NCI-H1105 (cell line): ENCODE data around the gene CLDN14.

Experiments used
- DNase-seq: peaks from one replicate; lab custom pipeline; 2025; lab: John Stamatoyannopoulos, UW

Gene CLDN14

DNA sequence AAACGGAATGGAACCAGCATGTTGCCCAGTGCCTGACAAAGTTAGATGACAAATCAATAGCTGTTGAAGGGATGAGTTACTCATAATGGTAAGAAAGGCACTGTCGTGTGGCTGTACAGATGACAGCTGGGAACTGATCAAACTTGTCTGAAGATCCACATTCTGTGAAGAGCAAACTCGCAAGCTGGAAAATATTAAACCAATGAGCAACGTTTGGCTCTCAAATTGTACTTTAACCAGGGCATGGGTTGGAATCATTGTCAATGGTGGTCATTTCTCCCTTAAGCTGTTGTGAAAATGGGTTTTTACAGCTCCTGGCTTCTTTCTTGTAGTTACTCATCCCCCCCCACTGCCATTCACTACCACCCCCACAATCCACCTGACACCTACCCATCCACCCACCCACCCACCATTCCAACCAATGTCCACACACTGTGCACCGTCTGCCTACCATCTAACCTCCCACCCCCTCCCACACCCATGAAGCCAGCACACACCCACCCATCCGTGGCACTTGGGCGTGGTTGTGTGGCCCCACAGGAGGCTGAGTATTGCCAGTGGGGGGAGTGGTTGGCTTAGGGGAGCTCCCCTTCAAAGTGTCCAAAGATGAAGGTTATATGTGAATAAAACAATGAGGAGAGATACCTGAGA, 46.7 kb downstream of the CLDN14 start:
- no peak for DNase-seq

DNA sequence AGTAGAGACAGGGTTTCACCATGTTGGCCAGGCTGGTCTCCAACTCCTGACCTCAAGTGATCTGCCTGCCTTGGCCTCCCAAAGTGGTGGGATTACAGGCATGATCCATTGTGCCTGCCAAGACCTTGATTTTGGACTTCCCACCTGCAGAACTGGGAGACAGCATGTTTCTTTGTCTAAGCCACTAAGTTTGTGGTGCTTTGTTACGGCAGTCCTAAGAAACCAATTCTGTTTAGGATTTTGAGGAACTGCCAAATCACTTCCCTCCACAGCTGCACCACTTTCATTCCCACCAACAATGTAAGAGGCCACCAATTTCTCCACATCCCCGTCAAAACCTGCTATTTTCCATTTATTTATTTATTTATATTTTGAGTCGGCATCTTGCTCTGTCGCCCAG, 48.7 kb downstream of the CLDN14 start:
- no peak for DNase-seq

DNA sequence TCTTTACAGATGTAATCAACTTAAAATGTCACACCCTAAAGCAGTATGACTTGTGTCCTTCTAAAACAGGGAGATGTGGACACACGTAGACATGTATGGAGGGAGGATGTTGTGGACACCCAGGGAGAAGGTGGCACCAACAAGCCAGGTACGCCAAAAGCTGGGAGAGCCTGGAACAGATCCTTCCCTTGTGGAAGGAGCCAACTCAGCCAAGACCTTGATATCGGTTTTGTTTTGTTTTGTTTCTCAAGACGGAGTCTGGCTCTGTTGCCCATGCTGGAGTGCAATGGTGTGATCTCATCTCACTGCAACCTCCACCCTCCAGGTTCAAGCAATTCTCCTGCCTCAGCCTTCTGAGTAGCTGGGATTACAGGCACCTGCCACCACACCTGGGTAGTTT, 49.1 kb downstream of the CLDN14 start:
- no peak for DNase-seq

DNA sequence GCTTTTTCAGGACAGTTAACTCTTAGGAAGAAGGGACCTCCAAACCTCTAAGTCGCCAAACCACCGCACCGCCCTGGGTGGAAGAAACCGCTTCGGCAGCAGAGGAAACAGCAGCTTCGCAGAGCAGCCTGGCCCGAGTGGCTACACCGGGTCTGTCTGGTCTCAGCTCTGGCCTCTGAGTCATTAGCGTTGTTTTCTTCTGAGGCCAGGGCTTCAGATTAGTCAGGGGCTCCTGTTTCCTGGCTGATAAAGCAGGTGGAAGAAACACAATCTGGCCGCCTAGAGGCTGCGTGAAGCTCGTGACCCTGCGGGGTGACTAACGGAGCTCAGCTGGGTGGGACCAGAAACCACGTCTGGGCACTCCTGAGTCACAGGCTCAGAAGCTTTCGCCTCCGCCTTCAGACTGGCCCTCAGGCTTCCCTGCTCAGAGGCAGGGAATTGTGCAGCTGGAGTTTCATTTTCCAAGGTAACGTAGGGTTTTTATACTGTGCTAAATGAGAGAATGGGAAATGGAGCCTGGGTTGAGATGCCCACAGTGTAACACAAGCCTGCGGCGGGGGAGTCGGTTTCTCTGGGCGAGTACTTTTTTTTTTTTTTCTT, 49.9 kb downstream of the CLDN14 start:
- no peak for DNase-seq

DNA sequence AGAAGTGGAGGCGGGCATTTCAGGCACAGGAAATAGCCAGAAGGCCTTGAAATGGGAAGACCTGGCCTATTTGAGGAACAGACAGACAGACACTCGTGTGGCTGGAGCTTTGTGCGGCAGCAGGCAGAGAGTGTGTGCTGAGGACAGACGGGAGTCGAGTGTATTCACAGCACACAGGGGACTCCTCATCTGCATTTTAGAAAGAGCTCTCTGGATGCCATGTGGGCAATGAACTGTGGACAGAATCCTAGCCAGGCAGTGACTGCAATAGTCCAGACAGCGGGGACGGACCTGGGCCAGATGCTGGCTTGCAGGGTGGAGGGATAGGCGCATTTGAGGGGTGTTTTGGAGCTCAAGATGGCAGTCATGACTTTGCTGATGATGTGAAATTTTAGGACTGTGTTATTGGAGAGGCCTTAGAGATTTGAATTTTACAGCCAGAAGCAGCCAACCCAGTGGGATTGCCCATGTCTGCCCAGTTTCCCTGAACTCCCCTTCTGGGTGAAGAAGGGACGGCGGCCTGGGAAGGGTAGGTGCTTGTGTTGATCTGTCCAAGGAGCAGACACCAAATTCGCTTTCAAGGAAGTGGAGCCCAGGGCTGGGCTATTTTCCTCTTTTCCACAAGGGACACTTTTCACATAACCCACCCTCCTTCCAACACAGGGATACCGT, 51.0 kb downstream of the CLDN14 start:
- DNase-seq = no peak

DNA sequence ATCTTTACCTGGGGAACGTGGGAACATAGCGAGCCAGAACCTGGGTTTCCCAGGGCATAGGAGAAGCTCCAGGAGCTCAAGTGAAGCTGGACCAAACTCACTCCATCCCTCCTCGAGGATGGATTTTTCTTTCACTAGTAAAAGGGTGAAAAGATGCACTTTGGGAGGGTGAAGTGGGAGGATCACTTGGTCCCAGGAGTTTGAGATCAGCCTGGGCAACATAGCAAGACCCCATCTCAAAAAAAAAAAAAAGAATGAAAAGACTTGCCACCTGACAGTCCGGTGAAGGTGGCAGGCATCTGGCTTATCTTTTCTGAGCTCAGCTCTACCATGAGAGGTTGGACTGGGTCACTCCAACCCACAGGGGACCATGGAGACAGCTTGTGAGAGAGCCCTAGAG, 52.4 kb downstream of the CLDN14 start:
- DNase-seq = no peak

DNA sequence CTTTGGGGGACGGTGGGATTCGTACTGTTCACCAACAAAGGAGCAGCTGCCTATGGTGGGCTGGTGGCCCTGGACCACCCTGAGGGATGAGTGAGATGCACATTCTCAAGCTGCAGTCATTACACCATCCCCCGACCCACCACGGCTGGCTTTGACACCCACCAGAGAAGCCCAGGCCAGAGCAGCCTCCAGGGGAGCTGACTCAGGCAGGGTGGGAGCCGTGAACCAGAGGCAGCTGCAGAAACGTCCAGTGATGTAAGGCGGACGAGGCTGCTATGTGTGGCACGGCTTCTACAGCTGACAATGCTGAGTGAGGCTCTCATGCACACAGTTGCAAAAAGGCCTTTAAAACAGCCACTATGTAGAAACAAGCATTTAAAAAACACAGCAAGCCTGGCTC, 54.6 kb downstream of the CLDN14 start:
- DNase-seq = no peak

DNA sequence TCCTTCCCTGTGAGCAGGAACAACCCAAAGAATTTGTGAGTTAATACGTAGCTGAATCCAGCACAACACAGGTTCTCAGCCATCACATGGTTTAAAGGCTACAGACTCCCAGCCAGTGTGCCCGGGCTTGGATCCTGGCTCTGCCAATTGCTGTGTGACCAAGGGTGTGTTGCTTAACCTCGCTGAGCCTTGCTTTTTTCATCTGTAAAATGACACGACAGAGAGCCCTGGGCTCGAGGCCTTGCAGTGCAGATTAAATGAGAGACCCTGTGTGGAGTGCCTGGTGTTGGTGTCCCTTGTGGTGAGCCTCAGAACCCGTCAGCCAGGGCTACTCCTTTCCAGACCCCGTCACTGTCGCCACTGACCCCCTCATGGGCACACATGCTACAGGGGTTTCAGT, 55.3 kb downstream of the CLDN14 start:
- no peak for DNase-seq

DNA sequence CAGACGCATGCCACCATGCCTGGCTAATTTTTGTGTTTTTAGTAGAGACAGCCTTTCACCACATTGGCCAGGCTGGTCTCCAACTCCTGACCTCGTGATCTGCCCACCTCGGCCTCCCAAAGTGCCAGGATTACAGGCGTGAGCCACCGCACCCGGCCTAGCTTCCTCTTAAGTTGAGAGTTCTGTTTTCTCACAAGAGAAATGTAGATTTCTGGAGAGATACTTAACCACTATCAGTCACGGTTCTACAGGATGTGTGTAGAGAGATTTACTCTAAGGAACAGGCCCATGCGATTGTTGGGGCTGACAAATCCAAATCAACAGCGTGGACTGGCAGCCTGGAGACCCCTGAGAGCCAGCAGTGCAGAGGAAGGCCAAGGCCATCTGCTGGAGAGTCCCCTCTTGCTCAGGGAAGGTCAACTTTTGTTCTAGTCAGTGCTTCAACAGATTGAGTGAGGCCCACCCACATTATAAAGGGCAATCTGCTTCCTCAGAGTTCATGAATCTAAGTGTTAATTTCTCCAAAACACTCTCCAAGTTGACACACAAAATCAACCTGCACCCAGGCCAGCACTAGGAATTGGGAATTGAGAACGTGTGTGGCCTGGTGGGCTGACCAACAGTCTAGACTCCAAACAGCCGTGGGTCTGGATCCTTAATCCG, 56.0 kb downstream of the CLDN14 start:
- DNase-seq = no peak

DNA sequence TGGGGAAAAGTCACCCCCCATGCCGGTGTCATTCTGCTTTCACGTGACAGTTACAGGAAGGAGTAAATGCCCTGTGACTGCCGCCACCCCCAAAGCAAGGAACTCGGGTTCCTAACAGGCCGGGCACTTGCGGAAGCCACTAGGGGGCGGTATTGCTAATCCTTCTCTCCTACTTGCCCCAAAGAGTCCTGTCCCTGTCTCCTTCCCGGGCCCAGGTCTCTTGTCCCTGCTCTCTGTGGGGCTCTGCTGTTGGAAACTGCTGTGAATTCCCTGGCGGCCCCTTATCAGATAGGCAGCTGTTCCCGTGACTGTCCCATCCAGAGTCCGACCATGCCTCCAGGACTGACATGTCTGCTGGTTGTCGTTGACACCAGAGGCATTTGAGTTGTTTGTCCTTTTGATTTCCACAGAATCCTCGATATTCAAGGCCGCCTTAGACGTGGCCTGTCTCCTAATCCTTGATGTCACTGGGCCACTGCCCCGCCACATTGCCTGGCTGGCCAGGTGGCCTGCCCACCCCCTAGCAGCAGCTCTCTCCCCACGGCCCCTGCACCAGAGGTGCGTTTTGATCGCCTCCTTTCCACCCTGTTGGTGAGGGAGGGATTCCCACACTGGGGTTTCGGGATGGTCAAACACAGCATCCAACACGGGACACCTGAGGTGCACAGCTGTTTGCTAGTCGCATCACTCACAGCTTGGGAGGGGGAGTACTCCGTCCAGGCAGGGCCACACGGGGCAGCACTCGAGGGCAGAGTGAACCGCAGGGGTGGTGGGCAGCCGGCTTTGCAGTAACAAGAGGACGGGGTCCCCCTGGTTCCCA, 57.4 kb downstream of the CLDN14 start:
- no peak for DNase-seq

DNA sequence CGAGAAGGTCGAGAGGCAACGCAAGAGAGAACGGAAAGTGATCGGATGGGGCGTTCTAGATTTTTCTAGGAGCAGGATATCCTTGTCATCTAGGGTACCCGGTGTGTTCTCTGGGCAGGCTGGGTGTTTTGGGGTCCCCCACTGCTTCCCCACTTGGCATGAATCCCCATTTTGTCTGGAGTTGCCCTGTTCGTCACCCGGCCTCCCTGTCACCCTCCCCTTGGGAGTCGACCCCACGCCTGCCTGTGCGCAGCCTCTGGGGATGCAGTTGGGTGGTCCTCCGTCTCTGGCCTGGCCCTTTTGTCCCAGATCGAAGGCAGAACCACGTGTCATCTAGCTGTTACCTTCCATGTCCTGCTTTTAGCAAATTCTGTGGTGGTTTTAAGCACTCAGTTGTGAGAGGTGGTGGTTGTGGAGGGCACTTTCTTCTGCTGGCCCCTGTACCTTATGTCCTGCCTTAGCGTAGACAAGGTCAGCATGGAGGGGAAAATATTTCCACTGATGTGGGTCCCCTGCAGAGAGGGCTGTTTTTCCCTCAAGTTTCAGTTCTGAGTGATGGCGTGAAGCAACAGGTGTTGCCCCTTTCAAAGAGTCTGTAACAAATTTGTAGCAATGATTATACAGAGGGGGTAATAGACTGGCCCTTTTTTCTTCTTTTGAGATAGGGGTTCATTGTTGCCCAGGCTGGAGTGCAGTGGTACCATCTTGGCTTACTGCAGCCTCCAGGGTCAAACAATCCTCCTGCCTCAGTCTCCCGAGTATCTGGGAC, 59.2 kb downstream of the CLDN14 start:
- DNase-seq = no peak

DNA sequence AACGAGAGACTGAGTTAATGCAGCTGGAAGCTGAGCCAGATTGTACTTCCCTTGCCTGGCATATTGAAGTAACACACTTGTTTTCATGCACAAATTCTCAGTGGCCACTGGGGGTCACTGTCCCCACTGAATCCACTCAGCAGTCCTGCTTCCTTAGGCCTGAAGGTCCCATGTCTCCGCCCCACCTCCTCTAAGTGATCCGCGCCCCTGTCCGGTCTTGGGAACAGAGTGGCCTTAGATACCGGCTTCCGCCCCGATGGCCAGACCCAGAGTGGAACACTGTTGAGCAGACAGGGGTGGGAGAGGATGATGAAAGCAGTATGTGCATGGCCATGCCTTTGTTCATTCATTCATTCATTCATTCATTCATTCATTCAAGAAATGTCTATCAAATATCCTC, 59.9 kb downstream of the CLDN14 start:
- DNase-seq = peak; percentile 2

DNA sequence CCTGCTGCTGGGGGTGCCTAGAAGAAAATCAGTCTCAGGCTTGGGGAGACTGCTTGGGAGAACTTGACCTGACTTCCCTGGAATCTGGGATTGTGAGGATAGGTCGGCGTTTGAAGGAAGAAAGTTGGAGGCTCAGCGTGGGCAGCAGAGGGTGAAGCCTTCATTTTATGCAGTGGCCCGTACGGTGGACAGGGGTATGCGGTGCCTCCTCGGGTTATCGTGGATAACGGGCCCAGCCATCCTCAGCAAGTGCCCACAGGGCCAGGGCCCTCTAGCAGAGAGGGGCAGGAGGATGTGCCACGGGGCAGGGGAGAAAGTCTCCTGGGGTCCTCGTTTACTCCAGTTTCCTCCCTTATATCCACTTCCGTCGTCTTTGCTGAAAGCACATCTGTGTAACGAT, 60.7 kb downstream of the CLDN14 start:
- no peak for DNase-seq

DNA sequence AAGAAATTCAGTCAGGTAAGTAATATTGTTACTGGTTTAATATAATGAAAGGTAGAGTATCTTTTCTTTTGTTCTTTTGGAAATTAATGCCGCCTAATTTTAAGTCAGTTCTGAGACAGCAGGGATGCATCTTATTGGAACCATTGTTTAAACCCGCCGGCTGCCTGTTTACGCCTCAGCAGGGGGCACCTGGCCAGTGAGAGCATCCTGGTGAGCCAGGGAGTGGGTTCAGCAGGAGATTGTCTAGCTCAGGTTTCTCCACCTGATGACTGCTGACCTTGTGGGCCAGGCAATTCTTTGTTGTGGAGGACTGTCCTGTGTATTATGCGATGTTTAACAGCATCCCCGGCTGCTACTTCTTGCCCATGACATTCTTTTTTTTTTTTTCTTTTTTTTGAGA, 64.5 kb downstream of the CLDN14 start:
- DNase-seq = no peak

DNA sequence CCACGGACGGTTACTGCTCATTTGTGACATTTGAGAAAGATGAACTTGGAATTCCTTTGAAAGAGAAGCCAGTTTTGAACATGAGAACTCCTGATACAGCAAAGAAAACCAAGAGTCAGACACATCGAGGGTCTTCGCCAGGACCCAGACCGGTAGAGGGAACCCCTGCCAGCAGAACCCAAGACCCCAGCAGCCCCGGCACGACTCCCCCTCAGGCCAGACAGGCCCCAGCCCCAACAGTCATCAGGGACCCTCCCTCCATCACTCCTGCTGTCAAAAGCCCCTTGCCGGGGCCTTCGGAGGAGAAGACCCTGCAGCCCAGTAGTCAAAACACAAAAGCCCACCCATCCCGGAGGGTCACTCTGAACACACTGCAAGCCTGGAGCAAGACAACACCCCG, 67.0 kb downstream of the CLDN14 start:
- DNase-seq = no peak

DNA sequence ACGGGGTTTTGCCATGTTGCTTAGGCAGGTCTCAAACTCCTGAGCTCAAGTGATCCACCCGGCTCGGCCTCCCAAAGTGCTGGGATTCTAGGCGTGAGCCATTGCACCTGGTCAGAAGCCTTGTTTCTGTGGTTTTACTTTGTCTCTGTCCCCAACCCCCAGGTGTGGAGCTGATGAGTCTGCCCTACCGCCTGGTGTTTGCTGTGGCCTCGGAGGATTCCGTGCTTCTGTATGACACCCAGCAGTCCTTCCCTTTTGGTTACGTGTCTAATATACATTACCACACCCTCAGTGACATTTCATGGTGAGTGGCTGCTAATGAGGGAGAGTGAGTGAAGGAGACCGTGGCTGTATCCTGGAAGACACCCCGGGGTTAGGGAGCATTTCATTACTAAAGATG, 68.6 kb downstream of the CLDN14 start:
- DNase-seq = no peak
